Epithelial cell of proximal tubule (primary cell): Measurements from ENCODE around the gene ARL6IP4. TPM values are rescaled to one million over a fixed set of nuclear protein-coding genes. Genes with fewer than 3 reads are reported as not detected.

Source experiments
- DNase-seq: peaks from one replicate; pipeline ENCODE4 v3.0.0-alpha.2; 2011; ENCODE audit warnings: low read depth
- H3K4me3 ChIP-seq: 2 replicates; pipeline ENCODE4 v1.5.1; 2011; ENCODE audit warnings: low read depth, mild to moderate bottlenecking, low read length
- total RNA-seq: library from RNA; depleted of rRNA; stranded (reverse); fragments of >200 nt; gene quantifications from 2 replicates; pipeline ENCODE4 v1.2.3, GENCODE V29; 2015
- TF ChIP-seq, protein P1 (sequence below): conservative IDR thresholded peaks from 2 replicates; pipeline ENCODE4 v1.5.1; 2012; ENCODE audit warnings: low read depth, mild to moderate bottlenecking, low read length

The ARL6IP4 gene
- total RNA-seq, 1 donor from 2014 or later, result 315 TPM

DNA sequence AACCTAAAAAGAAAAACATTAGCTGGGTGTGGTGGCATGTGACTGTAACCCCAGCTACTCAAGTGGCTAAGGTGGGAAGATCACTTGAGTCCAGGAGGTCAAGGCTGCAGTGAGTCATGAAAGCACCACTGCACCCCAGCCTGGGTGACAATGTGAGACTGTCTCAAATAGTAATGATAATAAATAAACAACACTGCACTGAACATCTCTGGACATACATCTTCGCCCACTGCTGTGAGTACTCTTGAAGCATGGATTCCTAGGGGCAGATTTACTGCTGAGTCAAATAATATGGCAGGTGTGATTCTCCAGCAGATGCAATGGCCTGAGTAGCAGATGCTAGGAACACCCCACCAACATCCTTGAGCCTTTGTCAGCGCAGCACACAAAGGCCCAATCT is 37.8 kb upstream of the ARL6IP4 start:
- DNase-seq, result no peak
- TF ChIP-seq, protein P1, sequence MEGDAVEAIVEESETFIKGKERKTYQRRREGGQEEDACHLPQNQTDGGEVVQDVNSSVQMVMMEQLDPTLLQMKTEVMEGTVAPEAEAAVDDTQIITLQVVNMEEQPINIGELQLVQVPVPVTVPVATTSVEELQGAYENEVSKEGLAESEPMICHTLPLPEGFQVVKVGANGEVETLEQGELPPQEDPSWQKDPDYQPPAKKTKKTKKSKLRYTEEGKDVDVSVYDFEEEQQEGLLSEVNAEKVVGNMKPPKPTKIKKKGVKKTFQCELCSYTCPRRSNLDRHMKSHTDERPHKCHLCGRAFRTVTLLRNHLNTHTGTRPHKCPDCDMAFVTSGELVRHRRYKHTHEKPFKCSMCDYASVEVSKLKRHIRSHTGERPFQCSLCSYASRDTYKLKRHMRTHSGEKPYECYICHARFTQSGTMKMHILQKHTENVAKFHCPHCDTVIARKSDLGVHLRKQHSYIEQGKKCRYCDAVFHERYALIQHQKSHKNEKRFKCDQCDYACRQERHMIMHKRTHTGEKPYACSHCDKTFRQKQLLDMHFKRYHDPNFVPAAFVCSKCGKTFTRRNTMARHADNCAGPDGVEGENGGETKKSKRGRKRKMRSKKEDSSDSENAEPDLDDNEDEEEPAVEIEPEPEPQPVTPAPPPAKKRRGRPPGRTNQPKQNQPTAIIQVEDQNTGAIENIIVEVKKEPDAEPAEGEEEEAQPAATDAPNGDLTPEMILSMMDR, result no peak
- no peak overlapping the region for H3K4me3 ChIP-seq

DNA sequence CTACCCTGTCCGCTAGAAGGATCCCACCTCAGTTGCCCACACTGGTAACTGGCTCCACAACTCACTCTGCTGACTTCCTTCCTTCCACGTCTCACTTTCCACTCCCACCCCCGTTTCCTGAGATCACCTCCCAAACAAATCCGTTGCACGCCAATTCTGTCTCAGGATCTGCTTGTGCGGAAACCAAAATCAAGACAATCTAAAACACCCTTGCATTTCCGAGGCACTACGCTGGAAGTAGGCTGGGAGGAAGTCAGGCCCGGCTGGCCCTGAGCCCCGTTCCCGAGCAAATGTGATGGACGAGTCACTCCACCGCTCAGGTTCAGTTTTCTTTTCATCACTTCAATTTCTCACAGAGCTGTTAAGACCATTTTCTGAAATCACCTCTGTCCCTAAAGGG is 37.3 kb upstream of the ARL6IP4 start:
- TF ChIP-seq, protein P1, result no peak
- no peak for DNase-seq

DNA sequence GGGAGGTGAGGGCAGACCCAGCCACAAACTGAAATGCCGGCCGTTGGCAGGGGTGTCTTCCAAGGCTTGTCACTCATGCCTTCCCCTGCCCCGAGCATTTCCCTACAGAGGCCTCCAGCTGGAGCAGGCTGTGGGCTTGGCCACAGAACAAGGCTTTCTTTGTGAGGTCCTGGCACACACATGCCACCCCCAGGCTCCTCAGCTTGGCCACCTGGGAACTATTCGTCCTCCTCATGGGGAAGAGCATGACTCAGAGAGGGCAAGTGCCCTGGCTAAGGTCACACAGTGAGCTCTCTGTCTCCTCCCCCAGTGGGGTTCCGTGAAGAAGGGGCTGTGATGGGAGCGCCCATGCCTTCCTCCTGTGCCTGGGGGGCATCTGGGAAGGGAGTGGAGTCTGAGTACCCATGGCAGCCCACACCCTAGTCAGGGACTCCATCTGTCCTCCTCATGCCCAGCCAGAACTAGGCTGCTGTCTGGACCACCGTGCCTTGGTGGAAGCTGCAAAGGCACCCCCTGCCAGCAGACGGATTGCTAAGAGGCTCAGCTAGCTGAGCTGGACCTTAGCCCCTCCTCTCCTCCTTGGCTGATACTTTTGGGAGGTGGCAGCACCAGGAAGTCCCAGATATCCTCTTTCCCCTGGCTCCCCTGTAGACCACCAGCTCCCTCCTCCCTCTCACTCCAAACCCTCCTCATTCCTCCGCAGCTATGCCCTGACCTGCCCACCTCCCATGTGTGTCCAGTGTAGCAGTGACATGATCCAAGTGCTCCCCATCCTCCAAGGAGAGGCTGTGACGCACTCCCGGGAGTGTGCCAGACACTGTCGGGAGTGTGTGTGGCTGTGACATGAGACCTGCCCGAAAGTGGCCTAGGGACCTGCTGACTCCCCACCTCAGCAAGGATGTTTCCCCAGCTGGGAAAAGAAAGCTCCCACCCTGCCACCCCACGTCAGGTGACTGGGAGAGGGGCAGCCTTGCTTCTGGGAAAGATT is 35.6 kb upstream of the ARL6IP4 start:
- H3K4me3 ChIP-seq, result no peak overlapping the region
- TF ChIP-seq, protein P1, result no peak
- no peak for DNase-seq

More for the DNA sequence above, 37.3 kb upstream of the ARL6IP4 start:
- H3K4me3 ChIP-seq, result no peak overlapping the region

DNA sequence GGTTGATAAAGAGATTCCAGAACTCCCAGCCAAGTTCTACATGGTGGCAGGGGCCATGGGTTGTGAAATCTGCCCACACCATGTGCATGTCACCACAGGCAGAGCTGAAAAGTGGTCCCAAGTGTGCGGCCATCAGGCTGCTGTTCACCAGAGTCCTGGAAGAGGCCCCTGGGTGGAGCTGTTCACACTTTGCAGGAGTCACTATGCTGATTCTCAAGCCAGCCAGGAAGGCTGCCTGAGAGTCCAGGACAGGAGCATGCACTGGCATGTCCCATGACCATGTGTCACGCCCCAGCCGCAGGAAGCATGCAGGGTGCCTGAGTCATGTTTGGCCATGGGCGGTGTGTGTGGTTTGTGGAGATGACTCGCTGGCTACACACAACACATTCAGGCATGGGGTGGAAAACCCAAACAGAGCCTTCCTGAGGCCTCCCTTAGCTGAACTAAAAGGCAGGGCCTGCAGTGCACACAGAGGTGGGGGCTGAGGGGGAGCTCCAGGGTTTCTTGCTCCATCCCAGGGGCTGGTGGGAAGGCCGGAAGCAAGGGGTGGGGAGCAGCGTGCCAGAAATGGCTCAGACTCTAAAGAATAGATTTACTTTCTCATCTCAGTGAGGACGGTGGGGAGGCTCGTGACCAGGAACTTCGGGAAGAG is 33.7 kb upstream of the ARL6IP4 start:
- H3K4me3 ChIP-seq, result no peak overlapping the region
- TF ChIP-seq, protein P1, result peak; percentile 59
- DNase-seq, result peak; percentile 94

DNA sequence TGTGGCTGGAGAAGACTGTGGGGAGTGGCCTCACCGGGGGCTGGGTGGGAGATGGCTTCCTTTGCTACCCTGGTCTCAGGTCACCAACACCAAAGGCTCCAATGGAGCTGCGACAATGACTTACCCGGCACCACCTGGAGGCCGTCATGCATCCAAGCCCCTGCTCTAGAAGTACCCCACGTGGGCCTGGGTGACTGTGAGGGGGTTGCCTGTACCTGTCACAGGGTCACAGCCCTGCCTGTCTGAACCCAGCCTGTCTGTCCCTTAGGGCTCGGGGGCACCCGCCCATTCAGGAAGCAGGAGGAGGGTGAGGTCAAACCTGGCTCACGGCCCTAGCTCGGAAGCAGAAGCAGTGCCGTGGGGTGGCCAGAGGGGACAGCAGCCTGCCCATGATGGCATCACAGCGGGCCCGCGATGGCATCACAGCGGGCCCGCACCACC is 33.1 kb upstream of the ARL6IP4 start:
- H3K4me3 ChIP-seq, result no peak overlapping the region
- TF ChIP-seq, protein P1, result no peak
- no peak for DNase-seq

DNA sequence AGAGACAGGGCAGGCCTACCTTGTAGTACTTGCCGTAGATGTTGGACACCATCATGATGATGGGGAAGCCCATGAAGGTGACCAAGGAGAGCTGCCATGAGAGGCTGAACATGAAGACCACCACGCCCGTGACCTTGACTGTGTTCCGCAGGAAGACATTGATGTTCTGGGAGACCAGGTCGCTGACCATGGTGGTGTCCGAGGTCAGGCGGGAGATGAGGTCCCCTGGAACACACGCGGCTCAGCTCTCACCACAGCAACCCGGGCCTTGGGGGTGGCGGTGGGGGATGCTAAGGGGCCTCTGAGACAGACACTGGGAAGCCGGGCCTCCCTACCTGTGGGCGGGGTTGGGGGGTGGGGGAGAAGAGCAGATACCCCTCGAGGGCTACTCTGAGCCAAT is 31.9 kb upstream of the ARL6IP4 start:
- no peak overlapping the region for H3K4me3 ChIP-seq
- DNase-seq, result no peak
- TF ChIP-seq, protein P1, result no peak
